ENCODE measurements around the gene C11orf21.

Gene C11orf21

DNA sequence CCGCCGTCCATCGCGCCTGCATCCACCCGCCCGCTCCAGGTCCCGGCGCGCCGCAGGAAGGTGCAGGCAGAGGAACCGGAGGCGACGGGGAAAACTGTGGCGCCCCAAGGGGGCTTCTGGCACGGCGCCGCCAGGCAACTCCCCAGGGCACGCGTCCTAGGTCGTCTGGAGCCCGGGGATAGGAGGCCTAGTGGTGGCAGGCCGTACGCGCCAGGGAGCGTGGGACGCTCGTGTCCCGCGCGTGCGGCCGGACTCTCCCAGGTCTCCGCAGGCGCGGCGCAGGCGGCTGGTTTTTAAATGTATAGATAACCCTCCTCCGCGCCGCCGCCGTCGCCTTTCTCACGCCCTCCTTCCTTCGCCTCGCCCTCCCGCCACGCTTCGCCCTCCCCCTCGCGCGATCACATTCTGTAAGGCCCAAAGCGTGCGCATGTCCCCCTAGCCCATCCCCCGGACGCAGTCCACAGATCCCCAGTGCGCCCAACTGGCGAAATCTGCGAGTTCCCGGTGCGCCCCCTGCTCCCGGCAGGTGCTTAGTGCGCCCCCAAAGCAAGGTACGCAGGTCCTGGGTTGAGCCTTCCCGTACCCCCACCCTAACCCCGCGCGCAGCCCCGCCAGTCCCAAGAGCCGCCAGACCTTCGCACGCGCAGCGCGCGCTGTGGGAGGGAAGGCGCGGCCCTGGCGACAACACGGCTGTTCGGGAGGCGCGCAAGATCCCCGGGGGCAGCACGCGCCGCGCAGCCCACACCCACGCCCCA, 31.2 kb downstream of the C11orf21 start, which contains the start of gene ASCL2:
Gene ASCL2, minus strand, starts transcription at position 267 of the 755 bp plus-strand sequence. Its CDS starts 256 bp downstream, at position 11.
- DNase-seq, result no peak

DNA sequence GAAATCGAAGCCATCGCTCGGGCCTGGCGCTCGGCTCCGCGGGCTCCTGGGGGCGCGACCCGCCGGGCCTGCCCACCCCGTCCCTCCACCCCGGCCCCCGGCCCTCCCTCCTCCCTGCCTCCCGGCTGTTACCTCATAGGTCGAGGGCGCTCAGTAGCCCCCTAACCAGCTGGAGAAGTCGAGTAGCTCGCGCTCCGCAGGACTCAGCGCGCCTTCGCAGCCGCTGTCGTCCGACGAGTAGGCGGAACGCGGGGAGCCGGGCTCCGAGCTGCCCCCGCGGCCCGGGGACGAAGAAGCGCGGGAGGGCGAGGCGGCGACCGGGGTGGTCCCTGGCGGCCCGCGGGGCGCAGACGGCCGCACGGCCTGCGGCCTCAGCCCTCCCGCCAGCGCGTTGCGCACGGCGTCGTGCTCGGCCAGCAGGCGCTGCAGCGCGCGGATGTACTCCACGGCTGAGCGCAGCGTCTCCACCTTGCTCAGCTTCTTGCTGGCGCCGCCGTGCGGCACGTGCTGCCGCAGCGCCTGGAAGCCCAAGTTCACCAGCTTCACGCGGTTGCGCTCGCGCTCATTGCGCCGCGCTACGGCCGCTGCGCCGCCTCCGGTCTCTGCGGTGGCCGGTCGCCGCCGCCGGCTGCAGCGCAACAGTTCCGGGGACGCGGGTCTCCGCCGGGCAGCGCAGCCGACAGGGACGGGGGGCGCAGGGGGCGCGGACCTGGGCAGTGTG, 32.0 kb downstream of the C11orf21 start:
- no peak for DNase-seq

DNA sequence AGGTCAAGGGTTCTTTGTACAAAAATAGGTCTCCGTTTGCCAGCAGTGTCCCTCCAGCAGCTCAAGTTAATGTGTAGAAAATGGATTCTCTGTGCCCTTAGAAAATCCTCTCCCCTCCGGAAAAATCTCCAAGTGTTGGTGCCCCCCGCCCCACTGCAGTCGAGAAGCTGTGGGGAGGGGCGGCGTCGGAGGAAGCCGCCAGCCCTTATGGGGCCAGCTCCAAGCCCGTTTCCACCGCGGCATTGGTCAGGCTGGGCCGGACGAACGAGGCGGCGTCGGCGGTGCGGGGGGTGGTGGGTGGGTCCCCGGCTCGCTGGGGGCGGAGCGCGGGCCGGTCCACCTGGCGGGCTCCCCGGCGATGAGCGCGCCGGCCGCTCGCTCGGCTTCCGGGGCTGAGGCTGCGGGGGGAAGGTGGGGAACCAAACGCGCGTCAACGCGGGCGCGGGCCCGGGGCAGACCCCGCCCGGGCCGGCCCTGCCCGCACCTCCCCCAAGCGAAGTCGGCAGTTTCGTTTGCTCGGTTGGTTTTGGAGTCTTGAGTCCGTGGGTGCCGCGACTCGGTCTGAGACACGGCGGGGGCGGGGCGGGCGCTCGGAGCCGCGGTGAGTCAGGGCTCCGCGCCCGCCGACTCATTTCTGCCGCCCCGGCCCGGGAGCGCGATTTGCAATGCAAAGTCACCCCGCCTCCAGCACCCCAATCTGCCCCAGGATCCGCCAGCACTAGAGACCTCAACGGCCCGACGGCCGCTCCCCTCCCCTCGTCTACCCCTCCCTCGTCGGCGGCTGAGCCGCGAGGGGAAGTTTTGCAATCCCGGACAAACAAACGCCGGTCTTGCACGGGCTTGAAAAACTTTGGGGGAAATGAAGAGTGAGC, 32.8 kb downstream of the C11orf21 start:
- DNase-seq, result no peak

DNA sequence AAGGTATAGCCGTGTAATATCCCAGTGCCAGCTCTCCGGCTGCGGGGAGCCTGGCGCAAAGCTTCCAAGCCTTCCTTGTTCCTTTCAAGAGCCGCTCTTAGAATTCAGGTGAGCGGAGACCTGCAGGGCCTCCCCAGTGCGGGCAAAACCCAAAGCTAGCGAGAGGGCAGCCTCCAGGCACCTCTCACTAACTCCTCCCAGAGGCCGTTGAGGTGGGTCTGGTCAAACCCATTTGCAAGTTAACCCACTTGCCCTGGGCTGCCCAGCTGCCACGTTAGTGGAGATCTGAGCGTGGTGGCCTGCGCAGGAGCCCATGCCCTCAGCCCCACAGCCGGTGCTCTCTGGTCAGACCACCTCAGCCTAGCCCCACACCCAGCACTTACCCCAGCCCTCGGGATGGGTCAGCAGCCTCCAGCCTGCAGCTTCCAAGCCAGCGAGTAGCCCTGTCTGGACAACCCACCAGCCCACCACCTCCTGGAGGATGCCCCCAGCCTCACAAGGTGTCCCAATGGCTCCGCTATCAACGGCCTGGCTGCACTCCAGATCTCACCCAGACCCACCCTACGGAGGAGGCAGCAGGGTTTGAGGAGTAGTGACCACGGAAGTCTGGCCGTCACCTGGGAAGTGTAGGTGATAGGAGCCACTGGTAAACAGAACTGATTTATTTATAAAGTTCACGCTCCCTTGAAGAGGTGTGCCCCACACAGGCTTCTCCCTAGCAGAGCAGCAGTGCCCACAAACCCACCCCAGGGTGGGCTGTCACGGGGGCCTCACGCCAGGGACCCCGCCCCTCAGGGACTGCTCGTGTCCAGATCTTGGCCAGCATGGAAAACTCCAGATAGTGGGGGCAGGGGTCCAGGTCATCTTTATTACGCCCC, 33.6 kb downstream of the C11orf21 start:
- DNase-seq, result no peak

DNA sequence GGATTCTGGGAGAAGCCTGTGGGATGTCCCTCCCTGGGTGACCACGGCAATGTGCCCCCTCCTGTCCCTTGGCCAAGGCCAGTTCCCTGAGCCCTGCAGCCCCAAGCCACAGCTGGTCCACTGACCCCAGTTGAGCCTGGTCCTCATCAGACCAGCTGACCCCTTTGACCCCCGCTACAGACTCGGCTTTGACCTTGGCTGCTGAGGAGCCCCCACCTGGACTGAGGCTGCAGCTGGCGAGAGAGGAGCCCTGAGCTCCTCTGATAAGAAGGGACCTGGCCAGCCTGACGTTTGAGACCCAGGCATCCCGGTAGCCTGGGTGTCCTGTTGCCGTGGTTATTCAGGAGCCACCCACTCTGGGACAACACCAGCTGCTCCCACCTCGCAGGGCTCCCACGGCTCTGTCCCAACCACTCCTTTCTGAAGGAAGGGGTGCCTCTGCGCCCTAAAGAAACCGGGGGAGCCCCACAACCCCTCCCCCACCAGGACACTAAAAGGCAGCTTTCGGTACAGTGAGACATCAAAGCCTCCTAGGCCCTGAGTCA, 34.3 kb downstream of the C11orf21 start:
- DNase-seq, result no peak

DNA sequence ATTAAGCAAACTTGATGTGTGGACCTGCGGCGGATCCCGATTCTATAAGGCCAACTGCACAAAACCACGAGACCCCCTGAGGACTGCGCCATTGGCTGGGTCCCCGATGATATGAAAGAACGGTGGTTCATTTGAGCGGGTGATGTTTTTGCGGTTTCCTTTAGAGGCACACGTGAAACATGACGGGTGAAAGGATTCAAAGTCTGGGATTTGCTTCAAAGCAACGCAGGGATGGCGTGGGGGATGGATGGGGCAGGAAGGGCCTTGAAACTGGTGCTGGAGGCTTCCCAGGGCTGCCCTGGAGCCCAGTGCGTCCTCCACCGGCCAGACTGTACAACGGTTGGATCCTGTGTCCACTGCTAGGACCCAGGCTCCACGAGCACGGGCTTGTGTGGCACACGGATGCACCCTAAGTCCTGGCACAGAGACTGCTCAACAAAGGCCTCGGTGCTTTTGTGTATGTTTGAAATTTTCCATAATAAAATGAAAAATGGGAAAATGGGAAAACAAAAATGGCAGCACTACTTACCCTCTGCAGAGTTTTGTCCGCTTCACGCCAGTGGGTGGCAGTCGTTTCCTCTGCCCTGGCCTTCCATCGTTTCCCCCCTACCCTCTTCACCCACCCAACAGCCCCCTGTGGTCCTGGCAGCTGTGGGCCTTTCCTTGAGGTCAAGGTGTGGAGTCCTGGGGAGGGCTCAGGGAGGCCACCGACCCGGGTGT, 35.0 kb downstream of the C11orf21 start:
- DNase-seq, result no peak

DNA sequence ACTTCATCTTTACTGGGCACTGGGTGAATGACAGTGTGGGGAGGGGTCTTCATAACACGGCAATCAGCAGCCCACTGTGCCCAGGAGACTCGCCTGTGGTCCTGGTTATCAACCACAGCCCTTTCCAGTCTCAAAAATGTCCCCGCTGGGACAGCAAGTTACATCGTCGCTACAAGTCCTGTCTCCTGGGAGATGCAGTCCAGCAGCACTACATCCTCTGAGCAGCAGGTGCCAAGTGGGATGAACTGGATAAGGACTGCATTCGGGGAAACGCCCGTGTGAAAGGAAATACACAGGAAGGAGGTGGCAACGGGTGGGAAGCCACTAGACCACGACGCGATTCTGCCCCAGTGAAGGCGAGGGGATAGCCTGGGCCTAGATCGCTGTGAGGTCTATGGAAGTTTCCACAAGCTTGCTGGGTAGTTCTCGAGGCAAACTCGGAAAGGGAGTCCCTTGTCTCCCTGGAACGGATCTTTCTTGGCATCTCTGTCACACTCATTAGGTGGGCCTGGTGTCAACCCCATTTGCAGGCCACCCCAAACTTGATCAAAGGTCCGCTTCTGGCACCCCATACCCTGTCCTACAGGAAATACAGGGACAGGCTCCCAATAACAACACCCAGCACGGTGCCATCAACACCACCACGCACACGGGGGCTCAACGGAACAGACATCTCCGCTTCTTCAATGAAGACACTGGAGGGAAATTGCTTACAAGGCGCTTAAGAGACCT, 35.7 kb downstream of the C11orf21 start:
- DNase-seq, result no peak

DNA sequence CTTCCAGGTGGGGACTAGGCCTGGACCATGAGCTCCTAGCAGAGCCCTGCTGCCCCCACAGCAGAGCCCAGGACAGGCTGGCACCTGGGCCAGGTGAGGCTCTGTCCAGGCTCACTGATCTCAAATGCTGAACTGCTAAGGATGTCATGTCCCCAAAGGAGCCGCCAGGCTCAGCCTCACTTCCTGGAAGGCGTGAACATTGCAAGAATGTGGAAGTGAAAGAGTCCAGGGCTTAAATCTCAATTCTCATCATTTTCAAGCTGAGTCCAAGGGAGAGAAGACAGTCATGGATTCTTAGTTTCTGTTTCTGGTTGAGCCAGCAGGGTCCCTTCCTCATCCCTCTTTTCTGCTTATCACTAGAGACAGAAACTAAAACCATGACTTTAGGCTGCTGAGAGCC, 36.3 kb downstream of the C11orf21 start:
- peak; percentile 64 for DNase-seq

DNA sequence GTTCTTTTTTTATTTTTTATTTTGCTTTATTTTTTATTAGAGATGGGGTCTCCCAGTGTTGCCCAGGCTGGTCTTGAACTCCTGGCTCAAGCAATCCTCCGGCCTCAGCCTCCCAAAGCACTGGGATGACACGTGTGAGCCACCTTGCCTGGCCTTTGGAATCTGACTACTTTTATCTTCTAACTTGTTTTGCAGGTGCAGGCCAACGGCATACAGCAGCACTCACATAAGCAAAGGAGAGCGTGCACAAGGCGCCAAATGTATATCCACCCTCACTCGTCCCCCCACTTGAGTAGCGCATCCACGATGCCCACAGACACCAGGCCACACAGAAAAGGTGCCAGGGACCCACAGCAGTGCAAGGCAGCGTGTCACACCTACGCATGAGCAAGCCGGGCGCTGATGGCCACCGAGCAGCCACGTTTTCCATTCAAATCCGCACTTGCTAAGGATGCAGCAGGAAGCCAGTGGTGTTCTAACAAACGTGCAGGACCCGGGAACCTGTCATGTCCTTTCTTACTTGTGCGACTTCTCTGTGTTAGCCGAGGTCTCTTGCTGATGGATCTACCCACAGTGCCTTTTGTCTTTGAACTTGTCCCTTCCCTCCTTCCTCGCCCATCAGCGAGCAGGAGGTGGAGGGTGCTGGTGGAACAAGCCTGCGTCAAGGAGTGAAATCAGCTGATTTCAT, 37.2 kb downstream of the C11orf21 start:
- no peak for DNase-seq

DNA sequence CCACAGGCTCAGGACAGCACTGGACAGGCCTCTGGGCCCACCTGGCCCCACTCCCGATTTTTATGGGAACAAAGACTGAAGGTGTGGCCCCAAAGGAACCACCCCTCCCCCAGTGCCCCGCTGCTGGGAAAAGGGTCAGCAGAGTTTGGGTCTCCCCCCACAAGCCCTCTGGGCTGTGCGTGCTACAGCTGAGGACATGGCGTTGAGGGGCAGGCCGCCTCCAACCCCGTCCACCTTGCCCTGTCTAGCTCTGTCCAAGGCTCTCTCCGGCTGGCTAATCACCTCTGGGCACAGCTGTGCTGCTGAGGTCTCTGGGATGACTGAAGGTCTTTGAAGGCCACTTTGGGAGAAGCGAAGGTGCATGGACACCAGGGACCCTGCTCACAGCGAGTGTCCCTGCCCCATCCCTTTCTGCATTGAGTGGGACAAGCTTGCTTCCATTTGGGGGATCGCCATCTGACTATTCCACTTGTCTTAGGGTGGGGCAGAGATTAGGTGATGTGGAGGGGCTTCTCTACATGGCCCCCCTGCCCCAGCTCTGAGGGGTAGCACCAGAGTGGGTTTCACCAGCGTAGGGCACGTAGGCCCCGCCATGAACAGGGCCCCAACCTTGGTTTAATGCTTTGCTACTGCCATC, 37.9 kb downstream of the C11orf21 start:
- no peak for DNase-seq

DNA sequence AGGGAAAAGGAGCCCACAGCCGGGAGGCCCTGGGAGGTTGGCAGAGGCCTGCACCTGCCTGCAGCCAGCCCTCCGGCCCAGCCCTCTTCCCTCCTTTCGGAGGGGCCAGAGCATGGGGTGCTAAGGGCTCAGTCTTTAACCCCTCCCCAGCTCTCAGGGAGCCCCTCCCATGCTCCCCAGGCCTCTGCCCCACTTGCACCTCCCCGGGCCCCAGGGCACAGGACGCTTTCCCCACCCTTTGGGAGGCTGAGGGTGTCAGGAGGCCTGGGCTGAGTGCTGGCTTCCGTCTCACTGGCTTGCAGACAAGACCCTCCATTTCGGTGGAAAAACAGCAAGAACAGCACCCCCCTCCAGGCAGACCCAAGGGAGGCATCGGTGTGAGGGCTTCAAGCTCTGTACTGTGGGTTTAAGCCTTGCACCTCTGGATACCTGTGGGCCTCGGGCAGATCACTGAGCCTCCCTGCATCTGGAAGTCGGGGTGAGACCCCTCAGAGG, 38.6 kb downstream of the C11orf21 start:
- no peak for DNase-seq

DNA sequence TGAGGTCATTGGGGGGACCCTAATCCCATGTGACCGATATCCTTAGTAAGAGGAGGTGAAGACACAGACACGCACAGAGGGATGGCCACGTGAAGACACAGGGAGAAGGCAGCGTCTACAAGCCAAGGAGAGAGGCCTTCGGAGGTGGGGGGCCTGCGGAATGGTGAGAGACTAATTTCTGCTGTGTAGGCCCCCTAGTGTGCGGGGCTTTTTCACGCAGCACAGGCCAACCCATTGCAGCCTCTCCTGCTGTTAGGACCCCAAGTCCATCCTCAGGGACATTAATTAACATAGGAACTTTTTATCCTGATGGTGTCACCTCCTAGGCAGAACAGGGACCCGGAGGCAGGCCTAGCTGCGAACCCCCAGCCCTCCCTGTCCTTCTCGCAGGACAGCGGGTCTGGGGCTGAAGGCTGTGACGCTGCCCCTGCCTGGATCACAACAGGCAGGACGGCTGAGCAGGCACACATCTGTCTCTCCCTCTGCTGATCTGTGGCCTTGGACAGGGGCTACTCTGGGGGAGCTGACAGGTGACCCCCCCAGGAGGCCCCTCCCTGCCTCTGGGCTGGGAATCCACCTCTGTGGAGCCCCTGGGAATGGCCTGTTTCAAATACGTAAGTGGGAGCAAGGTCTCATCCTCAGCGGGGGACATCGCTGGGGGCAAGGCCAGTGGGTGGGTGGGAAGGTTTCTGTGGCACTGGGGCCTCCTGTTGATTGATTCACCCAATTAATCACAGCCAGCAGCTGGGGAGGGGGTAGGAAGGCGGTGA, 39.2 kb downstream of the C11orf21 start:
- DNase-seq, result no peak

DNA sequence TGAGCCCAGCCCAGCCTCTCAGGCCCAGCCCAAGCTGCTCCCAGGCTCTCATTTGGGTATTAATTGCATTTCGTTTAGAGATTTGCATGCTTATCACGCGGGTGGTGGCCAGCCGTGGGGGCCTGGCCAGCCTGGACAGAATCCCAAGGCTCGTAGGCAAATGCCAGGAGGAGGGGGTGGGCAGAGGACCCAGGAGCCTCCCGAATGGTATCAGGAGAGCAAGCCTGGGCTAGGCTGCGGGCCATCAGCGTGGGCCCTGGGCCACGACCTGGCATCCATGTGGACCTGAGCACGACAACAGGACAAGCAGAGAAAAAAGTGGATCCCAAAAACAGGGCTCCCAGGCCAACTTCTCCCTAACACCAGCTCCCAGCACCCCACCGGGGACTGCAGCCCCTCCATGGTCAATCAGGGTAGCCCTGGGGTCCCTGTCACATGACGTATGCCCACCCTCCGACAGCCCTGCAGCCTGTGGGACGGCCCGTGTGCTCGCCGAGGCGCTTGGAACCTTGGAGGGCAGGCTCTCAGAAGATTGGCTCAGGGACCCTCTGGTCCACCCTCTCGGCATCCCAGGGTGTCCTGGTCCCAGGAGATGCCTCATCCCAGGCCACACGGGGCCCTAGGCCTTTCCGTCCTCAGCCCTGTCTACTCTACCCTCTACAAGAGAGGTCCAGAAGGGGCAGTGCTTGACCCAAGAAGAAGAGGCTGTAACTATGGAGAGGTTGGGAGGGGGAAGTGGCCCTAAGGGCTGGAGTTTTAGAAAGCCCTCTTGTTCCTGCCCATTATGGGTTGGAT, 40.1 kb downstream of the C11orf21 start:
- no peak for DNase-seq

DNA sequence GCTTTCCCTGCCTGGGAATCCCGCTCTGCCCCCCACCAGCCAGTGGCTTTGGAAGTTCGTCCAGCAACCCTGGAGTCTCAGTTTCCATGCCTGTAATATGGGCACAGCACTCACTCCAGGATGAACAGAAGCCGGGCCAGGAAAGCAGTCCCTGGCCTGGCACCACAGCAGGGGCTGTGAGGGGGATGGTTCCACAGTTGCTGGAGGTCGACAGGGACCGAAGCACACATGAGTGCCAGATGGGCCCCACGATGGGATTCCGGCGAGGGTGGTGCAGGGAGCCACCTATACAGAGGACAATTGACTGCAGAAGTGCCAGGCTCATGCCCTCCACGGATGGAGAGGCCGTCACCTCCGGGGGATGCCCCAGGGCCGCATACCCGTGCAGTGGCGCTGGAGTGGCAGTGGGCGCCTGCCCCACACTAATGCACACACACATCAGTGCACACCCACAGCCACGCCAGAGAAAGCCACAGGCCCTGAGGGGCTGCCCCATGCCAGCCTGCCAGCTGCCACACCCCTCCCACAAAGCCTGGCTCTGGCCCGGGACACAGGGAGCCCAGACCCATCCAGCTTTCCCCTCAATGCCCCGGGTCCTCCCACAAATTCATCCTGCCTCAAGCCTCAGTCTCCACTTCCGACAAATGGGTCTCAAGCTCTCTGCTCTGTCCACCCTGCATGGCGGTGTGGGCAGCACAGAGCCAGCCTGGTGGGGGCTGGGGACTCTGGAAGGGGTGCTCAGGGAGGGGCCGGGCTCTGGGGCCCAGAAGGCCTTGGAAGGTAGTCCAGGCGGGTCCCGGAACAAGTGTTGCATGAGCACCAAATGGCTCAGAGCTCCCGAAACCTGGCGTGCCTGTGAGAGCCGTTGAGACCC, 41.0 kb downstream of the C11orf21 start:
- DNase-seq, result no peak

DNA sequence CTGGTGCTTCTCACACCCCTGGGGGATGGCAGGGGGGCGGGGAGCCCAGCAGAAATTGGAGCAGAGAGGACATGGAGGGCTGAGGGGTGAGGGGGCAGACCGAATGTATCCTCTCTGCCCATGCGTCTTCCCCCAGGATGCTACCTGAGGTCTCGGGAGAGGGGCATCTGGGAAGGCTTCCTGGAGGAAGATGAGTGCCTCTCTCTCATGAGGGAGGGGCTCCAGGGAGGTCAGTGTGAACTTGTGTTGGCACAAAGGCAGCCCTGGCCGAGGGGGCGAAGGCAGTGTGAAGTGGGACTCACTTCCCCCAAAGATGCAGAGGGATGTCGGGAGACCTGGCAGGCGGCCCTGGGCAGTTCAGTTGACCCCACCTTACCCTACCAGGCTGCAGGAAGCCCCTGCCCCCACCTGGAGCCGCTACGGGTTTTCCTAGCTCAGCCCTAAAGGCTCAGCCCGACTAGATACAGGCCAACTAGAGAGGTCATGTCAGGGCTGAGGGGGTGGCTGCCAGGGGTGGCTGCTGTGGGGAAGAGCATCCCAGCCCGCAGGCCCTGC, 41.7 kb downstream of the C11orf21 start:
- DNase-seq, result no peak

DNA sequence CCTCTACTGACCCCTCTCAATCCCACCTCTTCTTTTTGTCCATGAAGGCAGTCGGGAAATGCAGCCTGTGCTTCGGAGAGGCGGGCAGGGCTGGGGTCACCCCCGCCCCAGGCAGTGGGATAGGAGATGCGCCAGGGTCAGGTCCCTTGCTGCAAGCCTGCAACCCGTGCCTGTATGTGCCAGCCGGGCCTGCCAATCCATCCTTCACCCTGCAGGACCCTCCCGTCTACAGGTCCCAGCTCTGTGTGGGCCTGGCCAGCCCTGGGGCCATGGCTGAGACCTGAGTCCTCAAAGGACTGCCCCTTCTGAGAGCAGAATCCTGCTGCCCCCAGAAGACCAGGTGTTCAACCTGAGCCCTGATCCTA, 42.3 kb downstream of the C11orf21 start:
- DNase-seq, result no peak
